Endothelial cell of umbilical vein (primary cell): ENCODE measurements around the gene CACNG8. TPM values are rescaled to one million over a fixed set of nuclear protein-coding genes. Genes with fewer than 3 reads are reported as not detected.

Experiments used
- BruUV-seq: library from RNA; stranded (reverse); fragments of 400-500 nt; replicated peaks from 2 replicates; lab custom pipeline; 2021; lab: Mats Ljungman, UMichigan
- CTCF ChIA-PET: fragments of 300-600, 350-600 bp; sonication (Branson Sonifier 250); formaldehyde crosslinking; loops from one replicate; lab custom pipeline; 2021; ENCODE audit warnings: antibody characterized with exemption, inconsistent platforms; lab: Charles Lee
- POLR2A ChIA-PET: fragments of 300-600, 350-600 bp; sonication (Branson Sonifier 250); formaldehyde crosslinking; loops from one replicate; lab custom pipeline; 2021; ENCODE audit warnings: antibody characterized with exemption, inconsistent platforms; lab: Charles Lee
- DNase-seq: peaks from one replicate; pipeline ENCODE4 v3.0.0-alpha.2; 2011; ENCODE audit warnings: low read depth, low spot score
- FAIRE-seq: peaks from 2 replicates; lab custom pipeline; 2011; peaks lifted over from hg19 to GRCh38; lab: Jason Lieb, UNC
- H2AFZ ChIP-seq: 2 replicates; pipeline ENCODE4 v1.6.0; 2012; ENCODE audit warnings: low read depth, low read length, control low read depth, inconsistent platforms
- H3K27ac ChIP-seq: 2 replicates; pipeline ENCODE4 v1.5.1; 2011; ENCODE audit warnings: low read depth, mild to moderate bottlenecking, control low read depth, low read length, moderate library complexity; ENCODE audit not compliant: insufficient read depth
- H3K27me3 ChIP-seq, 2 experiments: 2 replicates each; pipeline versions ENCODE4 v1.6.0 to v1.6.1; 2011; ENCODE audit warnings: low read length in 2 of 2, mixed read lengths in 1 of 2; ENCODE audit not compliant: control insufficient read depth in 2 of 2, insufficient read depth in 2 of 2
- H3K36me3 ChIP-seq, 2 experiments: 2 replicates in 1 of 2; 3 replicates in 1 of 2; pipeline ENCODE4 v1.5.1; 2011; ENCODE audit warnings: low read length in 2 of 2, mild to moderate bottlenecking in 1 of 2, moderate library complexity in 1 of 2; ENCODE audit not compliant: control insufficient read depth in 2 of 2, insufficient read depth in 2 of 2; ENCODE audit errors: extremely low read depth in 1 of 2
- H3K4me1 ChIP-seq: 3 replicates; pipeline ENCODE4 v1.5.1; 2011; ENCODE audit warnings: mild to moderate bottlenecking, low read length; ENCODE audit not compliant: control insufficient read depth, insufficient read depth; ENCODE audit errors: extremely low read depth
- H3K4me2 ChIP-seq: 2 replicates; pipeline ENCODE4 v1.6.1; 2011; ENCODE audit warnings: low read length, control low read depth, mixed read lengths; ENCODE audit not compliant: insufficient read depth
- H3K4me3 ChIP-seq, 3 experiments: fragments of 200-600 bp in 1 of 3; sonication (generic), shearing (Covaris generic) in 1 of 3; replicated peaks in 1 of 3; 2 replicates each; pipeline ENCODE4 v1.5.1; 2011 to 2016; ENCODE audit warnings: control low read depth in 3 of 3, low read length in 3 of 3, mild to moderate bottlenecking in 2 of 3, inconsistent platforms in 1 of 3, low read depth in 1 of 3, moderate library complexity in 1 of 3; ENCODE audit not compliant: insufficient read depth in 1 of 3
- H3K79me2 ChIP-seq: 2 replicates; pipeline ENCODE4 v1.6.0; 2012; ENCODE audit warnings: low read length, inconsistent platforms; ENCODE audit not compliant: control insufficient read depth, insufficient read depth
- H3K9ac ChIP-seq: replicated peaks from 2 replicates; pipeline ENCODE3; 2011; ENCODE audit warnings: low read length, control low read depth; ENCODE audit not compliant: insufficient read depth; ENCODE audit errors: extremely low read depth
- H3K9me1 ChIP-seq: replicated peaks from 3 replicates; pipeline ENCODE4 v1.6.0; 2011; ENCODE audit warnings: mild to moderate bottlenecking, low read length; ENCODE audit not compliant: control insufficient read depth, insufficient read depth; ENCODE audit errors: extremely low read depth
- H3K9me3 ChIP-seq: replicated peaks from 2 replicates; pipeline ENCODE4 v1.5.1; 2012; ENCODE audit warnings: low read length, inconsistent platforms; ENCODE audit not compliant: control insufficient read depth, insufficient read depth
- H4K20me1 ChIP-seq: replicated peaks from 2 replicates; pipeline ENCODE3; 2011; ENCODE audit warnings: mild to moderate bottlenecking, low read length; ENCODE audit not compliant: control insufficient read depth, insufficient read depth; ENCODE audit errors: extremely low read depth
- CTCF ChIP-seq, 2 donors: IDR thresholded peaks; 1 replicate in 1 of 2; 2 replicates in 1 of 2; pipeline ENCODE4 v1.5.1; 2011; ENCODE audit warnings: low read length in 2 of 2, mild to moderate bottlenecking in 2 of 2, moderate library complexity in 2 of 2, control low read depth in 1 of 2, inconsistent platforms in 1 of 2, low read depth in 1 of 2; ENCODE audit not compliant: insufficient read depth in 1 of 2; ENCODE audit errors: extremely low read depth in 1 of 2
- EZH2 ChIP-seq: IDR thresholded peaks from 2 replicates; pipeline ENCODE4 v1.6.1; 2012; ENCODE audit warnings: borderline replicate concordance, low read depth, mild to moderate bottlenecking, moderate library complexity, low read length, inconsistent platforms; ENCODE audit not compliant: severe bottlenecking
- FOS ChIP-seq: IDR thresholded peaks from 2 replicates; pipeline ENCODE4 v1.6.1; 2011; ENCODE audit warnings: mild to moderate bottlenecking, low read length, moderate library complexity, borderline replicate concordance; ENCODE audit not compliant: insufficient read depth
- GATA2 ChIP-seq: IDR thresholded peaks from 2 replicates; pipeline ENCODE4 v1.7.0; 2011; ENCODE audit warnings: low read depth, mild to moderate bottlenecking, moderate library complexity, mixed read lengths, low read length; ENCODE audit not compliant: insufficient read length, insufficient read depth
- JUN ChIP-seq: IDR thresholded peaks from 2 replicates; pipeline ENCODE4 v1.6.1; 2011; ENCODE audit warnings: borderline replicate concordance, low read depth; ENCODE audit not compliant: insufficient read length, insufficient read depth
- MYC ChIP-seq: IDR thresholded peaks from one replicate; pipeline ENCODE4 v1.6.1; 2011; ENCODE audit warnings: mild to moderate bottlenecking, low read depth, low read length
- POLR2A ChIP-seq: IDR thresholded peaks from 2 replicates; pipeline ENCODE4 v1.6.1; 2012; ENCODE audit warnings: low read depth, mild to moderate bottlenecking, control low read depth, low read length
- POLR2AphosphoS5 ChIP-seq: IDR thresholded peaks from 2 replicates; pipeline ENCODE4 v1.6.1; 2012; ENCODE audit warnings: low read depth, mild to moderate bottlenecking, control low read depth, low read length, moderate library complexity; ENCODE audit not compliant: insufficient read depth
- dilution Hi-C: fragments of 300-500 bp; cut with MboI; formaldehyde crosslinking; loops from one replicate; pipeline ENCODE4 v1.15.0; 2019; ENCODE audit warnings: low sequenced_read_pairs; ENCODE audit not compliant: extremely low pct_ligation_motif_present
- intact Hi-C: fragments of 100-400 bp; cut with micrococcal nuclease; formaldehyde crosslinking; loops from one replicate; pipeline ENCODE4 v1.10.0; 2022
- polyA plus RNA-seq, 4 experiments: library from polyadenylated mRNA; depleted of rRNA in 3 of 4; stranded (reverse) in 3 of 4; unstranded in 1 of 4; fragments of >200 nt; gene quantifications; 2 replicates each; pipeline versions ENCODE4 v1.2.1 to v1.2.3, GENCODE V29; 2011 to 2012; ENCODE audit warnings: missing spikeins in 1 of 4
- total RNA-seq: library from RNA; stranded (reverse); gene quantifications from 2 replicates; pipeline ENCODE4 v1.2.3, GENCODE V29; 2021
- TF ChIP-seq, protein P1 (sequence below): IDR thresholded peaks from 2 replicates; pipeline ENCODE4 v1.6.1; 2011; ENCODE audit not compliant: insufficient read depth, insufficient read length

Gene CACNG8
- total and polyA plus RNA-seq, 2 donors (not counting 3 experiments of a cell fraction or from before 2014, with no cell fraction given): 0.18 to 1.7 TPM

GRCh38 chr19:53916004-53916403 is 46.7 kb upstream of the CACNG8 start:
- ChIA-PET POLR2A (no interaction called here), CTCF (interaction anchor here (0.7 to 1.4 kb wide), 2 partner anchors 22 to 108 kb away, joined by 3 read pairs; no protein-coding TSS in a partner anchor)
- H3K4me1 ChIP-seq: no peaks in the 10 kb centered on the region
- H3K79me2 ChIP-seq: no peaks in the 10 kb centered on the region
- no peak overlapping the region for H3K4me2 ChIP-seq
- dilution Hi-C loops (no loop called here), intact Hi-C loops (no loop called here)
- no peak for FAIRE-seq
- no peak overlapping the region for H2AFZ ChIP-seq
- no peak for DNase-seq
- no peaks in the 10 kb centered on the region for H4K20me1 ChIP-seq
- BruUV-seq: no TSS peak
- H3K27me3 ChIP-seq: peaks cover 0 to 3% of the 10 kb centered on the region in 2 experiments
- H3K36me3 ChIP-seq: no peaks in the 10 kb centered on the region
- H3K4me3 ChIP-seq: no peak overlapping the region
- no peaks in the 10 kb centered on the region for H3K9me1 ChIP-seq
- H3K9ac ChIP-seq: no peak overlapping the region
- TF ChIP-seq JUN (no peak), POLR2AphosphoS5 (no peak), CTCF (IDR thresholded peaks at IDR 0.05; ENCODE audit: extremely low read depth in 1 of 2, insufficient read depth in 1 of 2, low read depth in 1 of 2, low read length in 2 of 2) (no peak), GATA2 (no peak), MYC (no peak), EZH2 (no peak), POLR2A (no peak), FOS (no peak)
- TF ChIP-seq, protein P1, sequence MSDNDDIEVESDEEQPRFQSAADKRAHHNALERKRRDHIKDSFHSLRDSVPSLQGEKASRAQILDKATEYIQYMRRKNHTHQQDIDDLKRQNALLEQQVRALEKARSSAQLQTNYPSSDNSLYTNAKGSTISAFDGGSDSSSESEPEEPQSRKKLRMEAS: no peak
- no peaks in the 10 kb centered on the region for H3K9me3 ChIP-seq
- H3K27ac ChIP-seq: no peak overlapping the region
